PC-3 (cell line): ENCODE results near the gene ALX4. TPM values are rescaled to one million over a fixed set of nuclear protein-coding genes. Genes with fewer than 3 reads are reported as not detected.

ENCODE experiments used
- ATAC-seq: fragments of 200-7000 bp; cut with Tn5 transposase; 2 replicates; pipeline ENCODE4 v1.9.1; 2020; ENCODE audit warnings: mild to moderate bottlenecking, moderate library complexity
- BruUV-seq: library from RNA; stranded (reverse); fragments of 400-500 nt; replicated peaks from 2 replicates; lab custom pipeline; 2021; lab: Mats Ljungman, UMichigan
- CTCF ChIA-PET: fragments of 300-600 bp; sonication (Branson Sonifier 250); formaldehyde crosslinking; loops from one replicate; lab custom pipeline; 2022; ENCODE audit warnings: antibody characterized with exemption; lab: Charles Lee
- POLR2A ChIA-PET: fragments of 300-600 bp; sonication (Branson Sonifier 250); formaldehyde crosslinking; loops from one replicate; lab custom pipeline; 2022; ENCODE audit warnings: antibody characterized with exemption; ENCODE audit not compliant: unreplicated experiment; lab: Charles Lee
- DNase-seq: peaks from one replicate; pipeline ENCODE4 v3.0.0-alpha.2; 2015
- H2AFZ ChIP-seq: fragments of 300-600 bp; sonication (generic); 2 replicates; pipeline ENCODE4 v1.6.0; 2016; ENCODE audit warnings: antibody characterized with exemption, low read length
- H3F3A ChIP-seq: fragments of 300-600 bp; sonication (generic); one replicate; pipeline ENCODE4 v1.6.0; 2017; ENCODE audit warnings: antibody characterized with exemption, low read length, control low read depth, mild to moderate bottlenecking; ENCODE audit not compliant: unreplicated experiment
- H3K27ac ChIP-seq: fragments of 300-600 bp; sonication (generic); 2 replicates; pipeline ENCODE4 v1.5.1; 2016; ENCODE audit warnings: mild to moderate bottlenecking, low read length
- H3K27me3 ChIP-seq: fragments of 300-600 bp; sonication (generic); 2 replicates; pipeline ENCODE4 v1.6.1; 2016; ENCODE audit warnings: low read length, mixed read lengths
- H3K36me3 ChIP-seq: fragments of 300-600 bp; sonication (generic); 2 replicates; pipeline ENCODE4 v1.6.1; 2016; ENCODE audit warnings: low read depth, mixed run types, low read length, mixed read lengths
- H3K4me1 ChIP-seq: fragments of 300-600 bp; sonication (generic); 2 replicates; pipeline ENCODE4 v1.5.1; 2016; ENCODE audit warnings: low read length; ENCODE audit not compliant: insufficient read depth
- H3K4me2 ChIP-seq: fragments of 300-600 bp; sonication (generic); 2 replicates; pipeline ENCODE4 v1.6.0; 2016; ENCODE audit warnings: low read length
- H3K4me3 ChIP-seq: fragments of 300-600 bp; sonication (generic); 2 replicates; pipeline ENCODE4 v1.5.1; 2016; ENCODE audit warnings: mild to moderate bottlenecking, low read length, mixed read lengths
- H3K79me2 ChIP-seq: fragments of 300-600 bp; sonication (generic); 2 replicates; pipeline ENCODE4 v1.6.1; 2017; ENCODE audit warnings: low read length, mixed read lengths
- H3K9ac ChIP-seq: fragments of 300-600 bp; sonication (generic); 2 replicates; pipeline ENCODE4 v1.6.0; 2016; ENCODE audit warnings: mild to moderate bottlenecking, low read length
- H3K9me2 ChIP-seq: fragments of 300-600 bp; sonication (generic); replicated peaks from 2 replicates; pipeline ENCODE4 v1.6.1; 2016; ENCODE audit warnings: mixed run types, low read length, mixed read lengths
- H3K9me3 ChIP-seq: fragments of 300-600 bp; sonication (generic); 2 replicates; pipeline ENCODE4 v1.6.1; 2016; ENCODE audit warnings: low read length, mixed read lengths
- H4K20me1 ChIP-seq: fragments of 300-600 bp; sonication (generic); 2 replicates; pipeline ENCODE4 v1.6.1; 2016; ENCODE audit warnings: low read length, mixed read lengths
- EZH2 ChIP-seq: fragments of 300-600 bp; sonication (generic); IDR thresholded peaks from one replicate; pipeline ENCODE4 v1.6.1; 2017; ENCODE audit warnings: antibody characterized with exemption, mild to moderate bottlenecking, low read length; ENCODE audit not compliant: unreplicated experiment
- EZH2phosphoT487 ChIP-seq: fragments of 300-600 bp; sonication (generic); IDR thresholded peaks from 2 replicates; pipeline ENCODE4 v1.6.1; 2018; ENCODE audit warnings: mild to moderate bottlenecking, antibody characterized with exemption, low read length, borderline replicate concordance
- intact Hi-C: fragments of 100-400 bp; cut with micrococcal nuclease; formaldehyde crosslinking; loops from 2 replicates; pipeline ENCODE4 v1.9.0; 2023
- total RNA-seq: library from RNA; depleted of rRNA; stranded (reverse); fragments of >200 nt; gene quantifications from 2 replicates; pipeline ENCODE4 v1.2.3, GENCODE V29; 2014
- TF ChIP-seq, protein P1 (sequence below): fragments of 300-600 bp; sonication (generic); conservative IDR thresholded peaks from 2 replicates; pipeline ENCODE4 v1.5.1; 2017; ENCODE audit warnings: antibody characterized with exemption, low read depth, mild to moderate bottlenecking, low read length

ALX4 gene
- total RNA-seq, 1 experiment from 2014 or later: not detected

DNA sequence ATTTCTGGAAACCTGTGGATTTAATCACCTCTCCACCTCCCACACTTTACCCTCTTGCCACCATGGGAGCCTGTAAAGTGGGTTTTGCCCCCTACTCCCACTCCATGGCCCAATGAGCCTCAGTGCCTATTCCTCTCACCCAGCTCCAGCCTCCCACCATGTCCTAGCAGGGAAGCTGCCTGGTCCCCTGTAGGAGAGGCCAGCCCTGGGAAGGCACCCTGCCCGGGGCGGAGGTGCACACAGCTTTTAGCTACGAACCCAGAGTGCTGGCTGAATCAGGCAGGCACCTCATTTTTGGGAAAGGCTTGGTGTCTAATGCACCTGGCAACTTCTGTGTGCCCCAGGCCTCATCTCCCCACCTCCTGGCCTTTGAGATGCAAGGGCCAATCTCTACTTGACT is 35.8 kb upstream of the ALX4 start:
- intact Hi-C loops: no loop called here
- Histone ChIP-seq H3F3A (no peaks in the 10 kb centered on the region), H3K79me2 (no peaks in the 10 kb centered on the region), H3K9me2 (no peaks in the 10 kb centered on the region), H4K20me1 (no peaks in the 10 kb centered on the region), H3K4me2 (no peak overlapping the region), H3K36me3 (no peaks in the 10 kb centered on the region), H3K27me3 (peaks cover 51% of the 10 kb centered on the region), H3K27ac (no peak overlapping the region), H2AFZ (no peak overlapping the region), H3K9me3 (no peaks in the 10 kb centered on the region), H3K9ac (no peak overlapping the region), H3K4me1 (no peaks in the 10 kb centered on the region), H3K4me3 (no peak overlapping the region)
- ATAC-seq (no peak), DNase-seq (no peak)
- TF ChIP-seq, protein P1, sequence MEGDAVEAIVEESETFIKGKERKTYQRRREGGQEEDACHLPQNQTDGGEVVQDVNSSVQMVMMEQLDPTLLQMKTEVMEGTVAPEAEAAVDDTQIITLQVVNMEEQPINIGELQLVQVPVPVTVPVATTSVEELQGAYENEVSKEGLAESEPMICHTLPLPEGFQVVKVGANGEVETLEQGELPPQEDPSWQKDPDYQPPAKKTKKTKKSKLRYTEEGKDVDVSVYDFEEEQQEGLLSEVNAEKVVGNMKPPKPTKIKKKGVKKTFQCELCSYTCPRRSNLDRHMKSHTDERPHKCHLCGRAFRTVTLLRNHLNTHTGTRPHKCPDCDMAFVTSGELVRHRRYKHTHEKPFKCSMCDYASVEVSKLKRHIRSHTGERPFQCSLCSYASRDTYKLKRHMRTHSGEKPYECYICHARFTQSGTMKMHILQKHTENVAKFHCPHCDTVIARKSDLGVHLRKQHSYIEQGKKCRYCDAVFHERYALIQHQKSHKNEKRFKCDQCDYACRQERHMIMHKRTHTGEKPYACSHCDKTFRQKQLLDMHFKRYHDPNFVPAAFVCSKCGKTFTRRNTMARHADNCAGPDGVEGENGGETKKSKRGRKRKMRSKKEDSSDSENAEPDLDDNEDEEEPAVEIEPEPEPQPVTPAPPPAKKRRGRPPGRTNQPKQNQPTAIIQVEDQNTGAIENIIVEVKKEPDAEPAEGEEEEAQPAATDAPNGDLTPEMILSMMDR: no peak
- ChIA-PET POLR2A (no interaction called here), CTCF (no interaction called here)
- no TSS peak for BruUV-seq

DNA sequence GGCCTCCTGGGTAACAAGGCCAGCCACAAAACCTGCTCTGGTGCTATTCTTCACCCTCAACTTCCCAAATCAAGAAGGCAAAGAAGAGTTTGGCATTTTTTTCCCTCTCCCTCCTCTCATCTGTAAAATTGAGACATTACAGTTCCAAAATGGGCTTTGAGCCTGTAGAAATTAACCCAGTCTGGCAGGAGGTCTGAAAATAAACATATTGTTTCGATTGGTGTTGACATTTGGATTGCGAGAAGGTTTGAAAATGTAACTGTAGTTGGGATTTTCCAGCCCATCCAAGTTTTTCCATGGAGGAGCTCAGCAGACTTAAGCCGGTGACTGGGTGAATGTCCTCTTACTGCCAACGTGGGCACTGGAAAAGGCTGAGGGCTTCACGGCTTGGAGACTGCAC is 35.0 kb upstream of the ALX4 start:
- POLR2A ChIA-PET: no interaction called here
- intact Hi-C loops: no loop called here
- Histone ChIP-seq H3F3A (no peaks in the 10 kb centered on the region), H3K9me3 (no peaks in the 10 kb centered on the region), H2AFZ (no peak overlapping the region), H3K9me2 (no peaks in the 10 kb centered on the region), H3K79me2 (no peaks in the 10 kb centered on the region), H3K27ac (no peak overlapping the region), H3K4me1 (no peaks in the 10 kb centered on the region), H3K27me3 (peaks cover 59% of the 10 kb centered on the region), H3K4me2 (no peak overlapping the region), H3K36me3 (no peaks in the 10 kb centered on the region), H3K4me3 (no peak overlapping the region), H3K9ac (no peak overlapping the region), H4K20me1 (no peaks in the 10 kb centered on the region)
- ATAC-seq: no peak
- TF ChIP-seq, protein P1: no peak
- TF ChIP-seq EZH2 (no peak), EZH2phosphoT487 (no peak)
- CTCF ChIA-PET: no interaction called here
- no TSS peak for BruUV-seq
- DNase-seq: no peak

DNA sequence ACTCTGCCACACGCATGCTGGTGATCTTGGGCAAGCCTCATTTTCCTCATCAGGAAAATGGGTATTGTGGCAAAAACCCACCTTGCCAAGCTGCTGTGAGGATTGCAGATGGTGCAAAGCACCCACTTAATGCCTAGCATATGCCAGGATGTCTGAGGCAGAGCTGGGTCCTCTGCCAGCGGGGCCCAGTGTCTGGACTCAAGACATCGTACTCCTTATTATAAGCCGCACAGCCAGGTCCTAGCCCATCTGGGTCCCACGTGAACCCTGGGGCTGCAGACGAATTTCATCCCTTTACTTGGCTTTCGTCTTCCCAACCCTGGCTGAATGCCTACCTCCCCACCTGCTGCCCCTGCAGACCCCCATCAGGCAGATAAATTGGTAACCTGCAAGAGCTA is 34.5 kb upstream of the ALX4 start:
- H3K9ac ChIP-seq: no peak overlapping the region
- no peaks in the 10 kb centered on the region for H3K9me2 ChIP-seq
- no peak overlapping the region for H3K4me2 ChIP-seq
- no TSS peak for BruUV-seq
- H3K36me3 ChIP-seq: no peaks in the 10 kb centered on the region
- DNase-seq (no peak), ATAC-seq (no peak)
- TF ChIP-seq, protein P1: no peak
- no peak for TF ChIP-seq EZH2phosphoT487
- no peak for TF ChIP-seq EZH2
- no peak overlapping the region for H3K27ac ChIP-seq
- ChIA-PET POLR2A (no interaction called here), CTCF (no interaction called here)
- H3K4me1 ChIP-seq: no peaks in the 10 kb centered on the region
- no peaks in the 10 kb centered on the region for H3K9me3 ChIP-seq
- peaks cover 62% of the 10 kb centered on the region for H3K27me3 ChIP-seq
- no peaks in the 10 kb centered on the region for H4K20me1 ChIP-seq
- H3K4me3 ChIP-seq: no peak overlapping the region
- H3F3A ChIP-seq: no peaks in the 10 kb centered on the region
- intact Hi-C loops: no loop called here
- H3K79me2 ChIP-seq: no peaks in the 10 kb centered on the region
- no peak overlapping the region for H2AFZ ChIP-seq
